CD4-positive, alpha-beta memory T cell (primary cell): ENCODE data around the gene AGAP1. TPM values are rescaled to one million over a fixed set of nuclear protein-coding genes. Genes with fewer than 3 reads are reported as not detected.

Experiments
- CTCF ChIA-PET: fragments of 350-600 bp; sonication (Branson Sonifier 250); formaldehyde crosslinking; loops from one replicate; lab custom pipeline; 2021; ENCODE audit warnings: inconsistent platforms; ENCODE audit not compliant: partially characterized antibody; lab: Charles Lee
- POLR2A ChIA-PET: fragments of 350-600 bp; sonication (Branson Sonifier 250); formaldehyde crosslinking; loops from one replicate; lab custom pipeline; 2021; ENCODE audit not compliant: partially characterized antibody; lab: Charles Lee
- DNase-seq, 5 donors: peaks; one replicate each; pipeline versions ENCODE4 v3.0.0 to v3.0.0-alpha.2; 2020 to 2022; ENCODE audit warnings: mixed read lengths in 1 of 5
- H3K27ac ChIP-seq: one replicate; pipeline ENCODE4 v1.7.0; 2013; ENCODE audit warnings: low read depth, low read length
- H3K27me3 ChIP-seq: 2 replicates; pipeline ENCODE4 v1.7.0; 2013; ENCODE audit warnings: mild to moderate bottlenecking, low read length, moderate library complexity; ENCODE audit not compliant: insufficient read depth
- H3K36me3 ChIP-seq: 2 replicates; pipeline ENCODE4 v1.7.0; 2013; ENCODE audit warnings: mild to moderate bottlenecking, low read length, moderate library complexity; ENCODE audit not compliant: insufficient read depth
- H3K4me1 ChIP-seq: 2 replicates; pipeline ENCODE4 v1.7.0; 2013; ENCODE audit warnings: mild to moderate bottlenecking, low read length, moderate library complexity; ENCODE audit not compliant: insufficient read depth
- H3K4me3 ChIP-seq, 2 donors: one replicate each; pipeline ENCODE4 v1.7.0; 2013; ENCODE audit warnings: low read length in 2 of 2, mild to moderate bottlenecking in 1 of 2
- H3K9me3 ChIP-seq, 2 donors: one replicate each; pipeline ENCODE4 v1.7.0; 2013; ENCODE audit warnings: low read length in 2 of 2, control low read depth in 1 of 2; ENCODE audit not compliant: control insufficient read depth in 1 of 2
- H3K27ac Mint-ChIP-seq, 7 donors: one replicate each; pipeline ENCODE4 v1.8.0; 2020 to 2021; ENCODE audit warnings: mixed read lengths in 7 of 7, mild to moderate bottlenecking in 6 of 7, inconsistent platforms in 3 of 7, moderate library complexity in 3 of 7
- H3K27me3 Mint-ChIP-seq, 2 donors: one replicate each; pipeline ENCODE4 v1.8.0; 2020 to 2021; ENCODE audit warnings: mixed read lengths in 2 of 2
- H3K36me3 Mint-ChIP-seq, 2 donors: one replicate each; pipeline ENCODE4 v1.8.0; 2020 to 2021; ENCODE audit warnings: mixed read lengths in 2 of 2, inconsistent platforms in 1 of 2, mild to moderate bottlenecking in 1 of 2
- H3K4me1 Mint-ChIP-seq, 4 donors: one replicate each; pipeline ENCODE4 v1.8.0; 2020 to 2021; ENCODE audit warnings: mixed read lengths in 4 of 4, mild to moderate bottlenecking in 1 of 4
- H3K4me3 Mint-ChIP-seq, 8 donors: one replicate each; pipeline ENCODE4 v1.8.0; 2020 to 2021; ENCODE audit warnings: mixed read lengths in 8 of 8, mild to moderate bottlenecking in 7 of 8, moderate library complexity in 6 of 8, inconsistent platforms in 3 of 8
- H3K9me3 Mint-ChIP-seq, 8 donors: one replicate each; pipeline ENCODE4 v1.8.0; 2020 to 2021; ENCODE audit warnings: mixed read lengths in 8 of 8, mild to moderate bottlenecking in 5 of 8, inconsistent platforms in 3 of 8, moderate library complexity in 1 of 8
- intact Hi-C: fragments of 100-400 bp; cut with micrococcal nuclease; formaldehyde crosslinking; loops from one replicate; pipeline ENCODE4 v1.15.1; 2023
- polyA plus RNA-seq, 2 donors: library from polyadenylated mRNA; unstranded; fragments of 300-500 nt; fragmentation: Illumina TruSeq; gene quantifications; one replicate each; pipeline ENCODE4 v1.2.3, GENCODE V29; 2021
- total RNA-seq, 2 experiments: library from RNA; stranded (reverse); gene quantifications; one replicate each; pipeline ENCODE4 v1.2.3, GENCODE V29; 2021

AGAP1 gene
- total and polyA plus RNA-seq, 4 experiments from 2014 or later: 0.24 to 2.9 (median 1.9) TPM

- CTCF ChIA-PET: interaction anchor here (1.4 kb wide), 1 partner anchor 9 kb away, joined by 5 read pairs; no protein-coding TSS in a partner anchor
- H3K27ac Mint-ChIP-seq: no peak overlapping the region
Observed at GRCh38 chr2:235769046-235769445, 275.2 kb downstream of the AGAP1 start.

GRCh38 chr2:235770909-235771820 lies 277.3 kb downstream of the AGAP1 start:
- no peak overlapping the region for H3K27ac ChIP-seq
- H3K9me3 ChIP-seq: no peaks in the 10 kb centered on the region
- H3K36me3 ChIP-seq: no peaks in the 10 kb centered on the region
- no peak overlapping the region for H3K4me3 ChIP-seq
- no peaks in the 10 kb centered on the region for H3K36me3 Mint-ChIP-seq
- peaks cover 0 to 2% of the 10 kb centered on the region in 2 donors for H3K27me3 Mint-ChIP-seq
- no peak for DNase-seq
- CTCF ChIA-PET: interaction anchor here (0.9 to 1.8 kb wide), 3 partner anchors 8 to 25 kb away, joined by 3 to 4 read pairs (median 4); no protein-coding TSS in a partner anchor
- no peak overlapping the region for H3K27ac Mint-ChIP-seq
- intact Hi-C loops: no loop called here
- H3K4me3 Mint-ChIP-seq: no peak overlapping the region
- peaks cover 0 to 4% (median 2%) of the 10 kb centered on the region in 4 donors for H3K4me1 Mint-ChIP-seq
- POLR2A ChIA-PET: no interaction called here
- H3K4me1 ChIP-seq: no peaks in the 10 kb centered on the region
- no peaks in the 10 kb centered on the region for H3K27me3 ChIP-seq
- peaks cover 0 to 3% (median 0%) of the 10 kb centered on the region in 8 donors for H3K9me3 Mint-ChIP-seq

More at GRCh38 chr2:235769046-235769445, 275.2 kb downstream of the AGAP1 start:
- H3K4me1 Mint-ChIP-seq: peaks cover 0 to 4% (median 2%) of the 10 kb centered on the region in 4 donors
- H3K9me3 Mint-ChIP-seq: peaks cover 0 to 3% (median 0%) of the 10 kb centered on the region in 8 donors
- no peaks in the 10 kb centered on the region for H3K9me3 ChIP-seq
- no peak overlapping the region for H3K4me3 ChIP-seq
- no peak overlapping the region for H3K27ac ChIP-seq
- POLR2A ChIA-PET: no interaction called here
- no peaks in the 10 kb centered on the region for H3K36me3 Mint-ChIP-seq
- no peaks in the 10 kb centered on the region for H3K27me3 ChIP-seq
- no peak overlapping the region for H3K4me3 Mint-ChIP-seq
- no peaks in the 10 kb centered on the region for H3K4me1 ChIP-seq
- DNase-seq: no peak
- no peaks in the 10 kb centered on the region for H3K36me3 ChIP-seq
- H3K27me3 Mint-ChIP-seq: peaks cover 0 to 2% of the 10 kb centered on the region in 2 donors
- intact Hi-C loops: no loop called here

- intact Hi-C loops: no loop called here
- H3K4me1 Mint-ChIP-seq: no peaks in the 10 kb centered on the region
- H3K9me3 ChIP-seq: no peaks in the 10 kb centered on the region
- H3K27ac Mint-ChIP-seq: no peak overlapping the region
- no peak overlapping the region for H3K4me3 Mint-ChIP-seq
- ChIA-PET POLR2A (no interaction called here), CTCF (interaction anchor here (1.8 kb wide), 1 partner anchor 27 kb away, joined by 4 read pairs; no protein-coding TSS in a partner anchor)
- no peaks in the 10 kb centered on the region for H3K36me3 ChIP-seq
- H3K9me3 Mint-ChIP-seq: peaks cover 0 to 3% (median 0%) of the 10 kb centered on the region in 8 donors
- H3K27me3 Mint-ChIP-seq: peaks cover 0 to 1% of the 10 kb centered on the region in 2 donors
- no peak overlapping the region for H3K27ac ChIP-seq
- no peak for DNase-seq
- no peaks in the 10 kb centered on the region for H3K4me1 ChIP-seq
- no peaks in the 10 kb centered on the region for H3K36me3 Mint-ChIP-seq
- H3K4me3 ChIP-seq: no peak overlapping the region
- no peaks in the 10 kb centered on the region for H3K27me3 ChIP-seq
Observed at GRCh38 chr2:235773188-235773928, 279.5 kb downstream of the AGAP1 start.

- no peaks in the 10 kb centered on the region for H3K36me3 ChIP-seq
- H3K27ac Mint-ChIP-seq: no peak overlapping the region
- no peak overlapping the region for H3K27ac ChIP-seq
- ChIA-PET CTCF (interaction anchor here (1.8 kb wide), 1 partner anchor 8 kb away, joined by 7 read pairs; no protein-coding TSS in a partner anchor), POLR2A (no interaction called here)
- H3K9me3 Mint-ChIP-seq: peaks cover 0 to 3% (median 0%) of the 10 kb centered on the region in 8 donors
- no peak overlapping the region for H3K4me3 Mint-ChIP-seq
- H3K27me3 Mint-ChIP-seq: peaks cover under 1 to 1% of the 10 kb centered on the region in 2 donors
- no peaks in the 10 kb centered on the region for H3K27me3 ChIP-seq
- DNase-seq: no peak
- no peaks in the 10 kb centered on the region for H3K9me3 ChIP-seq
- no peaks in the 10 kb centered on the region for H3K4me1 Mint-ChIP-seq
- no peak overlapping the region for H3K4me3 ChIP-seq
- H3K36me3 Mint-ChIP-seq: no peaks in the 10 kb centered on the region
- intact Hi-C loops: no loop called here
- H3K4me1 ChIP-seq: no peaks in the 10 kb centered on the region
Observed at GRCh38 chr2:235774153-235774870, 280.5 kb downstream of the AGAP1 start.

- H3K27me3 Mint-ChIP-seq: peaks cover 2 to 3% of the 10 kb centered on the region in 2 donors
- Histone ChIP-seq H3K27me3 (no peaks in the 10 kb centered on the region), H3K9me3 (no peaks in the 10 kb centered on the region), H3K27ac (no peak overlapping the region), H3K36me3 (no peaks in the 10 kb centered on the region), H3K4me1 (no peaks in the 10 kb centered on the region), H3K4me3 (no peak overlapping the region)
- H3K9me3 Mint-ChIP-seq: peaks cover 0 to 3% (median 0%) of the 10 kb centered on the region in 8 donors
- H3K4me3 Mint-ChIP-seq: no peak overlapping the region
- POLR2A ChIA-PET: no interaction called here
- no peak for DNase-seq
- intact Hi-C loops: no loop called here
- no peaks in the 10 kb centered on the region for H3K36me3 Mint-ChIP-seq
- CTCF ChIA-PET: interaction anchor here (1.0 kb wide), 1 partner anchor 10 kb away, joined by 3 read pairs; no protein-coding TSS in a partner anchor
- no peaks in the 10 kb centered on the region for H3K4me1 Mint-ChIP-seq
- no peak overlapping the region for H3K27ac Mint-ChIP-seq
Observed at GRCh38 chr2:235776531-235776930, 282.7 kb downstream of the AGAP1 start.

- intact Hi-C loops: loop anchor here (1.0 kb wide), 1 partner anchor 402 kb away; no protein-coding TSS in a partner anchor
- Mint-ChIP-seq H3K4me1 (no peaks in the 10 kb centered on the region), H3K27me3 (peaks cover 4 to 5% of the 10 kb centered on the region in 2 donors), H3K36me3 (no peaks in the 10 kb centered on the region), H3K4me3 (no peak overlapping the region), H3K9me3 (no peaks in the 10 kb centered on the region), H3K27ac (no peak overlapping the region)
- H3K9me3 ChIP-seq: no peaks in the 10 kb centered on the region
- no peaks in the 10 kb centered on the region for H3K36me3 ChIP-seq
- CTCF ChIA-PET: interaction anchor here (0.7 to 3.0 kb wide), 12 partner anchors 9 to 1283 kb away, joined by 3 to 17 read pairs (median 4); no protein-coding TSS in a partner anchor
- H3K4me3 ChIP-seq: no peak overlapping the region
- peak in 4 of 5 donors; percentile 22 to 36 (median 25) for DNase-seq
- H3K27ac ChIP-seq: no peak overlapping the region
- POLR2A ChIA-PET: no interaction called here
- no peaks in the 10 kb centered on the region for H3K27me3 ChIP-seq
- no peaks in the 10 kb centered on the region for H3K4me1 ChIP-seq
Observed at GRCh38 chr2:235779444-235779896, 285.6 kb downstream of the AGAP1 start.
